GM18861 (cell line): Measurements from ENCODE around the gene RBBP8NL.
A peak's percentile ranks its signal among the peaks of the same experiment; 100 is the strongest.

ENCODE experiments used
- ATAC-seq: cut with Tn5 transposase; IDR thresholded peaks from one replicate; pipeline ENCODE4 v1.9.1; 2021; ENCODE audit not compliant: unreplicated experiment

Gene RBBP8NL

GRCh38 chr20:62393830-62394229, 33.5 kb downstream of the RBBP8NL start:
- no peak for ATAC-seq

- ATAC-seq = no peak
Measured at GRCh38 chr20:62393335-62393665, 34.0 kb downstream of the RBBP8NL start.

- ATAC-seq = no peak
Measured at GRCh38 chr20:62392621-62393334, 34.6 kb downstream of the RBBP8NL start.

GRCh38 chr20:62392077-62392418, 35.3 kb downstream of the RBBP8NL start:
- ATAC-seq = no peak

GRCh38 chr20:62391165-62392076, 35.9 kb downstream of the RBBP8NL start:
- no peak for ATAC-seq

- ATAC-seq = no peak
Measured at GRCh38 chr20:62390317-62391164, 36.8 kb downstream of the RBBP8NL start.

GRCh38 chr20:62389601-62390087, 37.7 kb downstream of the RBBP8NL start:
- ATAC-seq = no peak

GRCh38 chr20:62388839-62389600, 38.3 kb downstream of the RBBP8NL start:
- ATAC-seq = no peak

- no peak for ATAC-seq
Measured at GRCh38 chr20:62387933-62388635, 39.3 kb downstream of the RBBP8NL start.

GRCh38 chr20:62387219-62387913, 40.0 kb downstream of the RBBP8NL start:
- no peak for ATAC-seq

GRCh38 chr20:62386383-62387218, 40.7 kb downstream of the RBBP8NL start, which contains the start of gene RPS21:
Gene RPS21 (plus strand): TSS chr20:62387103. CDS start chr20:62387339, 236 bp downstream.
- peak; percentile 64 for ATAC-seq

GRCh38 chr20:62382306-62383198, 44.8 kb downstream of the RBBP8NL start:
- ATAC-seq = peak; percentile 57

- ATAC-seq = no peak
Measured at GRCh38 chr20:62381842-62382241, 45.5 kb downstream of the RBBP8NL start.

GRCh38 chr20:62381202-62381797, 46.0 kb downstream of the RBBP8NL start:
- no peak for ATAC-seq

GRCh38 chr20:62378215-62378614, 49.1 kb downstream of the RBBP8NL start:
- no peak for ATAC-seq

GRCh38 chr20:62377615-62378178, 49.6 kb downstream of the RBBP8NL start:
- ATAC-seq = no peak

GRCh38 chr20:62377064-62377461, 50.3 kb downstream of the RBBP8NL start:
- no peak for ATAC-seq
